Measurements from ENCODE around the gene PLCB1.

DNA sequence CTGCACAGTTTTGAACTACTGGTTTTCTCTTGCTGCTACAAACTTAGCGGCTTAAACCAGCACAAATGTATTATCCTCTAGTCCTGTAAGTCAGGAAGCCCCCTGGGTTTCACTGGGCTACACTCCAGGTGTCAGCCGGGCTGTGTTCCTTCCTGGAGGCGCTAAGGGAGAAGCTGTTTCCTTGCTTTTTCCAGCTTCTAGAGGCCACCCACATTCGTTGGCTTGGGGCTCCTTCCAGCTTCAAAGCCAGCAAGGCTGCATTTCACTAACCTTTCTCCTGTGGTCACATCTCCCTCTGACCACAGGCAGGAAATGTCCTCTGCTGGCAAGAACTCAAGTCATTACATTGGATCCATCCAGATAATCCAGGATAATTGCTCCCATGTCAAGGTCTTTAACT is 586.2 kb downstream of the PLCB1 start:
- TF ChIP-seq POLR2A (IDR thresholded peaks at IDR 0.05; ENCODE audit: low read length): no peak
- TF ChIP-seq GATA1 (IDR thresholded peaks at IDR 0.05; ENCODE audit: low read depth, low read length): no peak
